HK-2 (cell line): Measurements from ENCODE around the gene TTC33.
"Not testable (repeated sequence)": the region's sequence is repeated elsewhere in the genome, so short reads cannot be mapped to it uniquely, and the experiment has no call there.

ENCODE experiments used
- DNase-seq: peaks from one replicate; pipeline ENCODE4 v3.0.0-alpha.2; 2018; ENCODE audit not compliant: unreplicated experiment

Gene TTC33

DNA sequence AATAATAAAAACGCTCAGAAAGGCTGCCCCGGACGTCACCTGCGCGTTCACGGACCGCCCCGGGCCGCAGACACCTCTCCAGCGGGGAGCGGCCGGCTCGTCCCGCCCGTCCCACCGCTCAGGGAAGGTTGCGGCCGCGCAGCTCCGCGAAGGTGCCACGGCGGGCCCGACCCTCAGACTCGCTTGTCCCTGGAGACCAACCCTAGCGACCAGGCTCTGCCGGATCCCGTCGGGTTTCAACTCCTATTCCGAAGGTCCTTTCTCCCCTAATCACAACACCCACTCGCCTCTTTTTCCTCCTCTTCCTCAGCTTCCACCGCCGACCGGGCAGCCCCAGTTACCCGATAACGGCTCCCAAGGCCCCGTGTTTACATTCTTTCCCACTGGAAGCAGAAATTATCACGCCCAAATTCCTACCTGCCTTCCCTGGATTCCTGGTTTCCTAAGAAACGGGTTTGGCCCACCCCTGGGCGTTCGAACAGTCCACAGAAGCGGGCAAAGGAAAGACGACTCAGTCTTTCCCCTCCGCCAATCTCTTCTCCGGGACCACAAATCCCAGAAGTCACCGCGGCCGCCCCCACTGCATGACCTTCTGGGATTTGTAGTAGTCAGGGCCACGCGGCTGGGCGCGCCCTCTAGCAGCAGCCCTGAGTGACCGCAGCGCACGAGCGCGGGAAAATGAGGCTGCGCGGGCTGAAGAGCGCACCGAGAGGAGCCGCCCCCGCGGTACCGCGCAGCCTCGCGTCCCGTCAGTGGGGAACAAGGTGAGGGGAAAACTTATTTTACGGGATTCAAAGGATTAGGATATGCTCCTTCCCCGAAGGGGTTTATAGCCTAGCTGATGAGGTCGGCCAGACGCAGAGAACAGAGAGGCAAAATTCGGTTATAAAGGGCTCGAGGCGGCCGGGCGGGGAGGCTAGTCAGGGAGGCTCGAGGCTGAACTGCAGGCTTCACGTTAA lies at the start of gene TTC33:
Gene TTC33, minus strand, starts transcription at position 555 of the 959 bp plus-strand sequence. CDS start 8,943 bp downstream, outside the sequence.
- DNase-seq: peak; percentile 94

- no peak for DNase-seq
Observed at GRCh38 chr5:40801771-40802562, 46.2 kb upstream of the TTC33 start.

GRCh38 chr5:40799258-40799657 lies 43.5 kb upstream of the TTC33 start:
- DNase-seq: no peak

- DNase-seq: no peak
Observed at GRCh38 chr5:40798801-40799210, 43.0 kb upstream of the TTC33 start.

- DNase-seq: peak; percentile 84
Observed at GRCh38 chr5:40798012-40798800, 42.4 kb upstream of the TTC33 start, which contains the start of gene PRKAA1. PRKAA1 (minus strand) TSS chr5:40798374; CDS start chr5:40798189, 185 bp downstream.

- peak; percentile 73 for DNase-seq
Observed at GRCh38 chr5:40797273-40798011, 41.7 kb upstream of the TTC33 start.

GRCh38 chr5:40796487-40796889 lies 40.7 kb upstream of the TTC33 start:
- DNase-seq: no peak

- not testable (repeated sequence) for DNase-seq
Observed at GRCh38 chr5:40794877-40795276, 39.1 kb upstream of the TTC33 start.

DNA sequence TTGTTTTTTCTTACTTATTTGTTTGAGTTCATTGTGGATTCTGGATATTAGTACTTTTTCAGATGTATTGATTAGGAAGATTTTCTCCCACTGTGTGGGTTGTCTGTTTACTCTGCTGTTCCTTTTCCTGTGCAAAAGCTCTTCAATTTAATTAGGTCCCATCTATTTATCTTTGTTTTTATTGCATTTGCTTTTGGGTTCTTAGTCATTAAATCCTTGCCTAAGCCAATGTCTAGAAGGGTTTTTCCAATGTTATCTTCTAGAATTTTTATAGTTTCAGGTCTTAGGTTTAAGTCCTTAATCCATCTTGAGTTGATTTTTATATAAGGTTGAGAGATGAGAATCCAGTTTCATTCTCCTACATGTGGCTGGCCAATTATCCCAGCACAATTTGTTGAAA lies 38.6 kb upstream of the TTC33 start:
- DNase-seq: not testable (repeated sequence)

DNA sequence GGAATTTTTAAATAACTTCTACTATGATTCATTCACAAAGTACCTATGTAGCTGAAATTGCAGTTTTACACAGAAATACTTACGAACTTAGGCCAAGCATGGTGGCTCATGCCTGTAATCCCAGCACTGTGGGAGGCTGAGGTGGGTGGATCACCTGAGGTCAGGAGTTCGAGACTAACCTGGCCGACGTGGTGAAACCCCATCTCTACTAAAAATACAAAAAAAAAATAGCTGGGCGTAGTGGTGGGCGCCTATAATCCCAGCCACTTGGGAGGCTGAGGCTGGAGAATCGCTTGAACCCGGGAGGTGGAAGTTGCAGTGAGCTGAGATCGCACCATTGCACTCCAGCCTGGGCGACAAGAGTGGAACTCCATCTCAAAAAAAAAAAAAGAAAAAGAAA lies 36.9 kb upstream of the TTC33 start:
- DNase-seq: not testable (repeated sequence)

DNA sequence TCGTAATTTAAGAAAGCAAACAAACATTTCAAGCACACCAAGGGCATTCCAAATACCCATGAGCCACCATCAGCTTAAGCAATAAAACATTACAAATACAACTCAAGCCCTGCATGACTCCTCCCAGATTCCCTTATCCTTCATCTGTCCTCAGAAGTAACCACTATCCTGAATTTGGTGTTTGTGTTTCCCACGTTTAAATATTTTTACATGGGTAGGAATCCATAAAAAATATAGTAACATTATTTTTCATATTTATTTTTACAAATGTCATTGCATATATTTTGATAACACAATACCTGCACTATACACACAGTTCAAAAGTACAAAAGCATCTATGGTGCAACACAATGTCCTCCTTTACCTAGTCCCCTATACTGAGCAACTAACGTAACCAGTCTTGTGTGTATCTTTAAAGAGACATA lies 36.0 kb upstream of the TTC33 start:
- no peak for DNase-seq

- DNase-seq: no peak
Observed at GRCh38 chr5:40790947-40791593, 35.3 kb upstream of the TTC33 start.

DNA sequence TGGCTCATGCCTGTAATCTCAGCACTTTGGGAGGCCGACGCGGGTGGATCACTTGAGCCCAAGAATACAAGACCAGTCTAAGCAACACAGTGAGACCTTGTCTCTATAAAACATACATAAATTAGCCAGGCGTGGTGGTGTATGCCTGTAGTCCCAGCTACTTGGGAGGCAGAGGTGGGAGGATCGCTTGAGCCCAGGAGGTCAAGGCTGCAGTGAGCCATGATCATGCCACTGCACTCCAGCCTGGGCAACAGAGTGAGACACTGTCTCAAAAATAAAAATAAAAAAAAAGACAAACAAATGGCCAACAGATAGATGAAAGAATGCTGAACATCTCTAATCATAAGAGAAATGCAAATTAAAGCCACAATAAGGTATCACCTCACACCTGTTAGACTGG lies 33.2 kb upstream of the TTC33 start:
- not testable (repeated sequence) for DNase-seq

- no peak for DNase-seq
Observed at GRCh38 chr5:40787986-40788385, 32.2 kb upstream of the TTC33 start.

- not testable (repeated sequence) for DNase-seq
Observed at GRCh38 chr5:40786664-40787063, 30.9 kb upstream of the TTC33 start.

DNA sequence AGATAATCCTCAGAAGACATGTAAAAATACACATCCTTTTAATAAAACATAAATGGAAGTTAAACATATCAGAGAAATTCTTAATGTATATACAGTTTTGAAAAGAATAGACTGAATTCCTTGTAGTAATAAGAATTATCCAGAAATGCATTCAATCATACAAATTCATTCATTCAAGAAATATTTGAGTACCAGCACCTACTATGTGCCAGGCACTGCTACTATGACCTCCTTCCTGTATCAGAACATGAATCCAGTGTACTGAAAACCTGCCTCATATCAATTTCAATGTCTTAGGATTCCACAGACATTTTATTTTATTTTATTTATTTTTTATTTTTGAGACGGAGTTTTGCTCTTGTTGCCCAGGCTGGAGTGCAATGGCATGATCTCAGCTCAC lies 29.2 kb upstream of the TTC33 start:
- no peak for DNase-seq

GRCh38 chr5:40784027-40784653 lies 28.4 kb upstream of the TTC33 start:
- no peak for DNase-seq

DNA sequence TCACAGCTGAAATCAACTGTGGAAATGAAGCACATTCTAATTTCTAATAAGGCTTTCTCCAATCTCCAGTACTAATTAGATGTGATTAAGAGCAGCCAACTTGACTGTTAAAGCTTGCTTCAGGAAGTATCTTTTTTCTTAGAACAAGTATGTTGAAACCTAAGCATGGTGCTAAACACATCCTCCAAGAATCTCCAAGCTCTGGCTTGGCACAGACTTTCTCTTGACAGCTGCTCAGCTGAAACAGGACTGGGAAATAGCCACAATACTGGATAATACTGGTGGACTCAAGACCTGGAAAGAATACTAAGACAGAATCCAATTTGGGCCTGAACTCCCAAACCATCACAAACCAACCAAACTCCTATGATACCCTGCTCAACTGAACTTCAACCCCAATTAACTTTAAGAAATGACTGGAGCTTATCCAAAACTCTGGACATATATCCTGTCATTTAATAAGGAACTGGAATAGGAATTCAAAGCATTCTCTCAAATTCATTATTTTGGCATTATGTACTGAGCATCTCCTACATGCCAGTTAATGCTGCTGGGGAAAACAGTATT lies 26.2 kb upstream of the TTC33 start:
- no peak for DNase-seq

GRCh38 chr5:40780858-40781257 lies 25.1 kb upstream of the TTC33 start:
- DNase-seq: no peak

DNA sequence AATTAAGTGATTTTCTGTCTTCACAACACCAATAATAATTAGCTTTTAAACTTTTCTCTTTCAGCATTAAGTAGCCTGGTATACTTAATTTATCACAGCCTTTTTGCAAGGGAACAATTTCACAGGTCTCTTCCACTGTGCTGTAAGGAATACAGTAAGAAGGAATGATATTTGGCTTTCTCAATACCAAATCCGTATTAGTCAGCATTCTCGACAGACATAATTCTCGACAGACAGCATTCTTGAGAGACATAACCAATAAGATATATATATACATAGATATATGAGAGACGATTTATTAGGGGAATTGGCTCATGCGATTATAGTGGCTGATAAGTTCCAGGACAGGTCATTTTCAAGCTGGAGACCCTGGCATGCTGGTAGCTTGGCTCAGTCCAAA lies 24.4 kb upstream of the TTC33 start:
- no peak for DNase-seq
